AG04449 (cell line): ENCODE results near the gene RALGPS1.

Experiments used
- CTCF ChIA-PET: fragments of 350-600 bp; formaldehyde crosslinking; extraction: SDS; loops from one replicate; lab custom pipeline; 2021; ENCODE audit warnings: antibody characterized with exemption; lab: Yijun Ruan, JAX
- POLR2A ChIA-PET: fragments of 400-600, 350-600 bp; formaldehyde crosslinking; extraction: SDS; loops from one replicate; lab custom pipeline; 2020; ENCODE audit warnings: antibody characterized with exemption, inconsistent platforms; lab: Yijun Ruan, JAX
- DNase-seq: peaks from one replicate; pipeline ENCODE4 v3.0.0-alpha.2; 2010; ENCODE audit warnings: low read depth, low spot score
- H3K4me3 ChIP-seq: 2 replicates; pipeline ENCODE4 v1.5.1; 2011; ENCODE audit warnings: low read depth, mild to moderate bottlenecking, control low read depth, low read length
- CTCF ChIP-seq: IDR thresholded peaks from one replicate; pipeline ENCODE4 v1.5.1; 2011; ENCODE audit warnings: mild to moderate bottlenecking, moderate library complexity, low read length, control low read depth, inconsistent platforms; ENCODE audit not compliant: insufficient read depth; ENCODE audit errors: missing control alignments

RALGPS1 gene

GRCh38 chr9:127092041-127092608 lies 177.5 kb downstream of the RALGPS1 start:
- TF ChIP-seq CTCF: no peak
- DNase-seq: no peak
- no peak overlapping the region for H3K4me3 ChIP-seq
- ChIA-PET POLR2A (no interaction called here), CTCF (interaction anchor here (0.9 to 1.5 kb wide), 2 partner anchors 17 to 109 kb away, joined by 3 read pairs; no protein-coding TSS in a partner anchor)

- CTCF ChIA-PET: interaction anchor here (1.5 kb wide), 1 partner anchor 10 kb away, joined by 3 read pairs; no protein-coding TSS in a partner anchor
- POLR2A ChIA-PET: no interaction called here
- DNase-seq: no peak
- no peak for TF ChIP-seq CTCF
- no peak overlapping the region for H3K4me3 ChIP-seq
Measured at GRCh38 chr9:127093319-127094020, 178.9 kb downstream of the RALGPS1 start.

- no peak for DNase-seq
- CTCF ChIA-PET: no interaction called here
- no peak for TF ChIP-seq CTCF
- POLR2A ChIA-PET: interaction anchor here (2.0 kb wide), 1 partner anchor 26 kb away, joined by 5 read pairs; no protein-coding TSS in a partner anchor
- no peak overlapping the region for H3K4me3 ChIP-seq
Measured at GRCh38 chr9:127095411-127095810, 180.8 kb downstream of the RALGPS1 start.

- DNase-seq: no peak
- ChIA-PET POLR2A (interaction anchor here (2.0 kb wide), 1 partner anchor 25 kb away, joined by 5 read pairs; no protein-coding TSS in a partner anchor), CTCF (no interaction called here)
- no peak for TF ChIP-seq CTCF
- no peak overlapping the region for H3K4me3 ChIP-seq
Measured at GRCh38 chr9:127096208-127096607, 181.6 kb downstream of the RALGPS1 start.

GRCh38 chr9:127097683-127098082 lies 183.1 kb downstream of the RALGPS1 start:
- TF ChIP-seq CTCF: no peak
- no peak for DNase-seq
- CTCF ChIA-PET: interaction anchor here (1.5 kb wide), 1 partner anchor 131 kb away, joined by 3 read pairs; no protein-coding TSS in a partner anchor
- POLR2A ChIA-PET: no interaction called here
- H3K4me3 ChIP-seq: no peak overlapping the region

GRCh38 chr9:127098916-127099553 lies 184.5 kb downstream of the RALGPS1 start:
- CTCF ChIA-PET: interaction anchor here (1.5 kb wide), 1 partner anchor 133 kb away, joined by 3 read pairs; no protein-coding TSS in a partner anchor
- POLR2A ChIA-PET: no interaction called here
- DNase-seq: no peak
- TF ChIP-seq CTCF: no peak
- H3K4me3 ChIP-seq: no peak overlapping the region
